ENCODE results near the gene SMPDL3A. TPM values are rescaled to one million over a fixed set of nuclear protein-coding genes. Genes with fewer than 3 reads are reported as not detected.

The SMPDL3A gene
- polyA plus RNA-seq, 1 experiment = 105 TPM

DNA sequence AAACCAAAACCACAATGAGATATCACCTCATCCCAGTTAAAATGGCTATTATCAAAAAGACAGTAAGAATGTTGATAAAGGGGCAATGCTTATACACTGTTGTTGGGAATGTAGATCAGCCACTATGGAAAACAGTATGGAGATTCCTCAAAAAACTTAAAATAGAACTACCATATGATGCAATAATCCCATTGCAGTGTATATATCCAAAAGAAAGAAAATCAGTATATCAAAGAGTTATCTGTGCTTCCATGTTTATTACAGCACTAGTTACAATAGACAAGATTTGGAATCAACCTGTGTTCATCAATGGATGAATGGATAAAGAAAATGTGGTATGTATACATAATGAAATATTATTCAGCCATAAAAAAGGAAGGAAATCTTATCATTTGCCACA, 13.1 kb upstream of the SMPDL3A start:
- TF ChIP-seq, protein P1, sequence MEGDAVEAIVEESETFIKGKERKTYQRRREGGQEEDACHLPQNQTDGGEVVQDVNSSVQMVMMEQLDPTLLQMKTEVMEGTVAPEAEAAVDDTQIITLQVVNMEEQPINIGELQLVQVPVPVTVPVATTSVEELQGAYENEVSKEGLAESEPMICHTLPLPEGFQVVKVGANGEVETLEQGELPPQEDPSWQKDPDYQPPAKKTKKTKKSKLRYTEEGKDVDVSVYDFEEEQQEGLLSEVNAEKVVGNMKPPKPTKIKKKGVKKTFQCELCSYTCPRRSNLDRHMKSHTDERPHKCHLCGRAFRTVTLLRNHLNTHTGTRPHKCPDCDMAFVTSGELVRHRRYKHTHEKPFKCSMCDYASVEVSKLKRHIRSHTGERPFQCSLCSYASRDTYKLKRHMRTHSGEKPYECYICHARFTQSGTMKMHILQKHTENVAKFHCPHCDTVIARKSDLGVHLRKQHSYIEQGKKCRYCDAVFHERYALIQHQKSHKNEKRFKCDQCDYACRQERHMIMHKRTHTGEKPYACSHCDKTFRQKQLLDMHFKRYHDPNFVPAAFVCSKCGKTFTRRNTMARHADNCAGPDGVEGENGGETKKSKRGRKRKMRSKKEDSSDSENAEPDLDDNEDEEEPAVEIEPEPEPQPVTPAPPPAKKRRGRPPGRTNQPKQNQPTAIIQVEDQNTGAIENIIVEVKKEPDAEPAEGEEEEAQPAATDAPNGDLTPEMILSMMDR (IDR thresholded peaks at IDR 0.05; ENCODE audit: low read depth, low read length) = no peak
- Histone ChIP-seq H3K9me3 (ENCODE audit: control insufficient read depth, insufficient read depth, low read length) (no peaks in the 10 kb centered on the region), H3K4me3 (ENCODE audit: low read depth, low read length) (no peak overlapping the region), H3K27ac (ENCODE audit: low read depth, low read length) (no peak overlapping the region), H3K27me3 (ENCODE audit: control insufficient read depth, insufficient read depth, low read length) (no peaks in the 10 kb centered on the region)
- ChIA-PET POLR2A (no interaction called here), CTCF (interaction anchor here (1.4 kb wide), 1 partner anchor 45 kb away, joined by 3 read pairs; no protein-coding TSS in a partner anchor)
- DNase-seq (ENCODE audit: low read depth, low spot score) = no peak

DNA sequence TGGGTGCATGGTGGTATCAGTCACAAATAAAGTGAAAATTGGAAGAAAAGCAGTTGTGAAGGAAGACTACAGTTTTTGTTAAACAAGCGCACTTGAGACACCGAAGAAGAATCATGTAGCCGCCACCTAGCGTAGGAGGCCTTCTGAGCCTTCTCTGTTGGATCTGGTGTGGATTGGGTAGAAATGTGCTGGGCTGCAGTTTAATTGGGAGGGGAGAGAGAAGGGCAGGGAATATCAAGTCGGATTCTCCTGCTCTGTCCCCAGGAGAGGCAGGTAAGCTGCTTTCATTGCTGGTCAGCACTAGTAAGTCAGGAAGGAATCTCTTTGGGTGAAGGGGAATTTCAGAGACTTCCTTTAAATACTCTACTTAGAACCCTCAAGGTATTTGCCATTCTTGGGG, 10.8 kb upstream of the SMPDL3A start:
- H3K27me3 ChIP-seq (ENCODE audit: control insufficient read depth, insufficient read depth, low read length) = no peaks in the 10 kb centered on the region
- H3K27ac ChIP-seq (ENCODE audit: low read depth, low read length) = no peak overlapping the region
- no peak overlapping the region for H3K4me3 ChIP-seq (ENCODE audit: low read depth, low read length)
- POLR2A ChIA-PET = no interaction called here
- no peak for DNase-seq (ENCODE audit: low read depth, low spot score)
- TF ChIP-seq, protein P1 (IDR thresholded peaks at IDR 0.05; ENCODE audit: low read depth, low read length) = no peak
- CTCF ChIA-PET = no interaction called here
- no peaks in the 10 kb centered on the region for H3K9me3 ChIP-seq (ENCODE audit: control insufficient read depth, insufficient read depth, low read length)

DNA sequence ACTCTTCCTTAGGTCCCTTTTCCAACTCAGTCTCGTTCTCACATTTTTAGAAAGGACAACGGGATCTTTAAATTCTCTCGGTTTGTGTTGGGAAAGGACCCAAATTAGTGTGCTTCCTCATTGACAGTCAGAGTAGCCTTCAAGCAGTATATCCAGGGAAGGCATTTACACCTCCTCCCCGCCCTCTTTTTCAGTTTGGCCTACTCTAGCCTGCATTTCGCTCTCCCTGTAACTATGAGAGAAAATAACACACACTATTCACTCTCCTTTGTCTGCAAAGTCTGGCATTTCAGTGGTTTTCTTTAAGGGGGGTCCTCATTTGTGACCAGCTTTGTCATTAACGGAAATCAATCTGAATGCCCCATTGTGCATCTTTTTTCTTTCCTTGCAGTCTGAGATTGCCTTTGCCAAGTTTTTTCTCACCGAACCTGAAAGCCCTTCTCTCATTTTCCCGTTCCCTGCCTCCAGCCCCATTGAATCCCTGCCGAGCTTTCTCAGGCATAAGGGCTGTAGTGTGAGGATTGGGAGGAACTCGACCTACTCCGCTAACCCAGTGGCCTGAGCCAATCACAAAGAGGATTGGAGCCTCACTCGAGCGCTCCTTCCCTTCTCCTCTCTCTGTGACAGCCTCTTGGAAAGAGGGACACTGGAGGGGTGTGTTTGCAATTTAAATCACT, 9.9 kb upstream of the SMPDL3A start:
- DNase-seq (ENCODE audit: low read depth, low spot score) = no peak
- TF ChIP-seq, protein P1 (IDR thresholded peaks at IDR 0.05; ENCODE audit: low read depth, low read length) = no peak
- H3K27ac ChIP-seq (ENCODE audit: low read depth, low read length) = no peak overlapping the region
- H3K27me3 ChIP-seq (ENCODE audit: control insufficient read depth, insufficient read depth, low read length) = no peaks in the 10 kb centered on the region
- CTCF ChIA-PET = interaction anchor here (1.1 to 1.3 kb wide), 2 partner anchors 10 to 48 kb away, joined by 3 to 5 read pairs; partner anchors contain the start of gene SMPDL3A
- no peaks in the 10 kb centered on the region for H3K9me3 ChIP-seq (ENCODE audit: control insufficient read depth, insufficient read depth, low read length)
- POLR2A ChIA-PET = interaction anchor here (1.6 kb wide), 1 partner anchor 10 kb away, joined by 5 read pairs; the partner anchor contains the start of gene SMPDL3A
- H3K4me3 ChIP-seq (ENCODE audit: low read depth, low read length) = no peak overlapping the region

DNA sequence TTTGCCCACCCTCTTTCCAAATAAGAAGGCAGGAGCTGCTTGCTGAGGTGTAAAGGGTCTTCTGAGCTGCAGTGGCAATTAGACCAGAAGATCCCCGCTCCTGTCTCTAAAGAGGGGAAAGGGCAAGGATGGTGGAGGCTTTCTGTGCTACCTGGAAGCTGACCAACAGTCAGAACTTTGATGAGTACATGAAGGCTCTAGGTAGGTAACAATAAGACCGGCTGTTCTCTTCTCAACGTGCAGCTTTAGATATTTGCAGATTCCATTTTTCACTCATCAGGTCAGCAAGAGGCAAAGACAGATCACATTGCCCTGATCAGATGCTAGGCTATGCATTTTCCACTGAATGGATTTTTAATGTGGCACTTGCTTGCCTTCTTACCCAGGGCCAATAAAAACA, 9.4 kb upstream of the SMPDL3A start, which contains the start of gene FABP7:
Gene FABP7, plus strand, starts transcription at position 50 of the 400 bp plus-strand sequence. Its CDS starts 79 bp downstream, at position 129.
- TF ChIP-seq, protein P1 (IDR thresholded peaks at IDR 0.05; ENCODE audit: low read depth, low read length) = no peak
- Histone ChIP-seq H3K27ac (ENCODE audit: low read depth, low read length) (no peak within 1 kb of the TSS), H3K9me3 (ENCODE audit: control insufficient read depth, insufficient read depth, low read length) (no peaks in the 10 kb centered on the region), H3K4me3 (ENCODE audit: low read depth, low read length) (no peak within 1 kb of the TSS), H3K27me3 (ENCODE audit: control insufficient read depth, insufficient read depth, low read length) (no peaks in the 10 kb centered on the region)
- DNase-seq (ENCODE audit: low read depth, low spot score) = no peak
- CTCF ChIA-PET = interaction anchor here (1.1 to 1.4 kb wide), 3 partner anchors 9 to 60 kb away, joined by 3 to 5 read pairs (median 3); partner anchors contain the start of gene SMPDL3A
- POLR2A ChIA-PET = interaction anchor here (1.6 kb wide), 1 partner anchor 10 kb away, joined by 5 read pairs; the partner anchor contains the start of gene SMPDL3A

DNA sequence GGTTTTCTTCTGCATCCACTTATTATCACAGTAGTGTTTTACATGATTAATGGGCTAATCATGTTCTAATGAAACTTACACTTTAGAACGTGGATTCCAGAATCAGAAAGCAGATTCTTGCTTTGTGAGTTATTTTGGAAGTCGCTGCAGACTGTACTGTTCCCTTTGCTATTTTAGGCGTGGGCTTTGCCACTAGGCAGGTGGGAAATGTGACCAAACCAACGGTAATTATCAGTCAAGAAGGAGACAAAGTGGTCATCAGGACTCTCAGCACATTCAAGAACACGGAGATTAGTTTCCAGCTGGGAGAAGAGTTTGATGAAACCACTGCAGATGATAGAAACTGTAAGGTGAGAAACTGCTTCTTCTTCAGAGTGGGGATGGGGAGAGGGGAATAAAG, 8.9 kb upstream of the SMPDL3A start:
- H3K4me3 ChIP-seq (ENCODE audit: low read depth, low read length) = no peak overlapping the region
- ChIA-PET POLR2A (interaction anchor here (1.6 kb wide), 1 partner anchor 9 kb away, joined by 5 read pairs; the partner anchor contains the start of gene SMPDL3A), CTCF (interaction anchor here (1.1 to 1.4 kb wide), 3 partner anchors 9 to 59 kb away, joined by 3 to 5 read pairs (median 3); partner anchors contain the start of gene SMPDL3A)
- H3K27ac ChIP-seq (ENCODE audit: low read depth, low read length) = no peak overlapping the region
- no peak for DNase-seq (ENCODE audit: low read depth, low spot score)
- H3K9me3 ChIP-seq (ENCODE audit: control insufficient read depth, insufficient read depth, low read length) = no peaks in the 10 kb centered on the region
- H3K27me3 ChIP-seq (ENCODE audit: control insufficient read depth, insufficient read depth, low read length) = no peaks in the 10 kb centered on the region
- TF ChIP-seq, protein P1 (IDR thresholded peaks at IDR 0.05; ENCODE audit: low read depth, low read length) = no peak

Measured in AG04450 (cell line).